Neural cell (in vitro differentiated cells): Measurements from ENCODE around the gene ZNF277. TPM values are rescaled to one million over a fixed set of nuclear protein-coding genes. Genes with fewer than 3 reads are reported as not detected.

Source experiments
- H2AFZ ChIP-seq: fragments of 200-600, 300-800 bp; sonication (generic), shearing (Covaris generic); 2 replicates; pipeline ENCODE4 v1.6.0; 2014; ENCODE audit warnings: low read depth, mild to moderate bottlenecking, antibody characterized with exemption, low read length, moderate library complexity
- H3F3A ChIP-seq: fragments of 200-600 bp; shearing (Covaris generic); 2 replicates; pipeline ENCODE4 v1.6.1; 2016; ENCODE audit warnings: mild to moderate bottlenecking, moderate library complexity, mixed read lengths, antibody characterized with exemption, low read length; ENCODE audit not compliant: insufficient read depth, poor library complexity, severe bottlenecking
- H3K27ac ChIP-seq: fragments of 200-600, 300-800 bp; sonication (generic), shearing (Covaris generic); 2 replicates; pipeline ENCODE4 v1.5.1; 2014; ENCODE audit warnings: mild to moderate bottlenecking, low read length, moderate library complexity
- H3K27me3 ChIP-seq: fragments of 300-800, 200-600 bp; sonication (generic), shearing (Covaris generic); 2 replicates; pipeline ENCODE4 v1.6.0; 2014; ENCODE audit warnings: mild to moderate bottlenecking, low read depth, low read length, moderate library complexity; ENCODE audit not compliant: insufficient read depth
- H3K36me3 ChIP-seq: fragments of 300-800, 200-600 bp; sonication (generic), shearing (Covaris generic); 2 replicates; pipeline ENCODE4 v1.5.1; 2014; ENCODE audit warnings: mild to moderate bottlenecking, antibody characterized with exemption, low read length, moderate library complexity; ENCODE audit not compliant: insufficient read depth
- H3K4me2 ChIP-seq: fragments of 300-800, 200-600 bp; sonication (generic), shearing (Covaris generic); 2 replicates; pipeline ENCODE4 v1.6.0; 2014; ENCODE audit warnings: mild to moderate bottlenecking, low read length
- H3K4me3 ChIP-seq: fragments of 300-800, 200-600 bp; sonication (generic), shearing (Covaris generic); 2 replicates; pipeline ENCODE4 v1.5.1; 2014; ENCODE audit warnings: mild to moderate bottlenecking, low read length, moderate library complexity
- H3K79me2 ChIP-seq: fragments of 200-600 bp; shearing (Covaris generic); replicated peaks from 2 replicates; pipeline ENCODE4 v1.6.0; 2014; ENCODE audit warnings: mild to moderate bottlenecking, low read length, moderate library complexity; ENCODE audit not compliant: insufficient read depth
- H3K9ac ChIP-seq: fragments of 300-800, 200-600 bp; sonication (generic), shearing (Covaris generic); 2 replicates; pipeline ENCODE4 v1.6.1; 2016; ENCODE audit warnings: mild to moderate bottlenecking, low read length, mixed read lengths
- H3K9me2 ChIP-seq: fragments of 200-600 bp; shearing (Covaris generic); 2 replicates; pipeline ENCODE4 v1.6.1; 2016; ENCODE audit warnings: mild to moderate bottlenecking, low read length, mixed read lengths; ENCODE audit not compliant: insufficient read depth
- H3K9me3 ChIP-seq: fragments of 200-600, 300-800 bp; sonication (generic), shearing (Covaris generic); 2 replicates; pipeline ENCODE4 v1.6.1; 2016; ENCODE audit warnings: mild to moderate bottlenecking, mixed run types, low read length, moderate library complexity, mixed read lengths
- H4K20me1 ChIP-seq: fragments of 200-600 bp; shearing (Covaris generic); 2 replicates; pipeline ENCODE4 v1.6.1; 2016; ENCODE audit warnings: mild to moderate bottlenecking, mixed run types; ENCODE audit not compliant: insufficient read depth
- CTCF ChIP-seq: fragments of 450-650 bp; IDR thresholded peaks from 2 replicates; pipeline ENCODE4 v1.5.1; 2014; ENCODE audit warnings: antibody characterized with exemption, mild to moderate bottlenecking, moderate library complexity; ENCODE audit not compliant: poor library complexity, severe bottlenecking
- EP300 ChIP-seq: fragments of 450-650 bp; conservative IDR thresholded peaks from 2 replicates; pipeline ENCODE4 v1.6.1; 2014; ENCODE audit warnings: antibody characterized with exemption, mild to moderate bottlenecking, moderate library complexity; ENCODE audit not compliant: poor library complexity, severe bottlenecking
- EZH2 ChIP-seq: fragments of 200-600, 300-800 bp; shearing (Covaris generic), sonication (generic); IDR thresholded peaks from 2 replicates; pipeline ENCODE4 v1.6.1; 2014; ENCODE audit warnings: antibody characterized with exemption, low read length, borderline replicate concordance, mild to moderate bottlenecking; ENCODE audit not compliant: insufficient read depth, poor library complexity, severe bottlenecking
- MXI1 ChIP-seq: fragments of 450-650 bp; conservative IDR thresholded peaks from 2 replicates; pipeline ENCODE4 v1.6.1; 2014; ENCODE audit warnings: antibody characterized with exemption, mild to moderate bottlenecking; ENCODE audit not compliant: poor library complexity, severe bottlenecking
- POLR2AphosphoS5 ChIP-seq: IDR thresholded peaks from 2 replicates; pipeline ENCODE4 v1.6.1; 2012
- RAD21 ChIP-seq: fragments of 450-650 bp; conservative IDR thresholded peaks from 2 replicates; pipeline ENCODE4 v1.6.1; 2014; ENCODE audit warnings: antibody characterized with exemption, mild to moderate bottlenecking, moderate library complexity
- REST ChIP-seq: IDR thresholded peaks from 2 replicates; pipeline ENCODE4 v1.6.1; 2012; ENCODE audit warnings: borderline replicate concordance
- SMC3 ChIP-seq: fragments of 450-650 bp; conservative IDR thresholded peaks from 2 replicates; pipeline ENCODE4 v1.6.1; 2014; ENCODE audit warnings: antibody characterized with exemption, mild to moderate bottlenecking, moderate library complexity; ENCODE audit not compliant: poor library complexity
- TAF1 ChIP-seq: IDR thresholded peaks from 2 replicates; pipeline ENCODE4 v1.6.1; 2012; ENCODE audit warnings: low read depth
- polyA plus RNA-seq: library from polyadenylated mRNA; depleted of rRNA; stranded (reverse); fragments of >200 nt; gene quantifications from 2 replicates; pipeline ENCODE4 v1.2.3, GENCODE V29; 2014

ZNF277 gene
- polyA plus RNA-seq, 1 donor from 2014 or later: 30.0 TPM

- Histone ChIP-seq H3F3A (no peaks in the 10 kb centered on the region), H3K27ac (no peak overlapping the region), H3K9me3 (no peaks in the 10 kb centered on the region), H4K20me1 (no peaks in the 10 kb centered on the region), H3K36me3 (peaks cover 5% of the 10 kb centered on the region), H3K9me2 (no peaks in the 10 kb centered on the region), H3K9ac (no peak overlapping the region), H3K4me2 (no peak overlapping the region), H3K27me3 (no peaks in the 10 kb centered on the region), H2AFZ (no peak overlapping the region), H3K4me3 (no peak overlapping the region), H3K79me2 (no peaks in the 10 kb centered on the region)
- TF ChIP-seq EZH2: no peak
- TF ChIP-seq POLR2AphosphoS5: no peak
- no peak for TF ChIP-seq REST
These were observed 121.1 kb downstream of the ZNF277 start for GRCh38 chr7:112327566-112327965.

DNA sequence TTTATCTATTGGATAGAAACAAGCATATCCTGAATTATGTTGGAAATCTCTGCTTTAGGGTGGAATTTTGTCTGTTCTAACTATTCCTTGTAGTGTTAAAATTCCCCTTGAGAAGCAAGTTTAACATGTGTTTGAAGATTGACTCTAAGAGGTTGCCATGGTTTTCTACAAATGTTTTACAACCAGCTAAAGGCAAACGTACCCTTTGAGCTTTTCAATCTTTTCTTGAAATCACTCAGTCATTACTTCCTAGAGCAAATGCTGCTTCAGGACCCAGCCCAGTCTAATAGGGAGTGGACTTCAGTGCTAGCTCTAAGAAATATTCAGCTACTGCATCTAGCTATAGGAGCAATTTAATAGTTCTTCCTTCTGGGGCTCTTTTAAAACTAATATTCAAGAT is 125.0 kb downstream of the ZNF277 start:
- Histone ChIP-seq H2AFZ (no peak overlapping the region), H3K9ac (no peak overlapping the region), H3K79me2 (no peaks in the 10 kb centered on the region), H3K27ac (no peak overlapping the region), H3K9me2 (no peaks in the 10 kb centered on the region), H3K27me3 (no peaks in the 10 kb centered on the region), H3K9me3 (no peaks in the 10 kb centered on the region), H3K4me3 (no peak overlapping the region), H4K20me1 (no peaks in the 10 kb centered on the region), H3K4me2 (no peak overlapping the region), H3K36me3 (no peaks in the 10 kb centered on the region), H3F3A (no peaks in the 10 kb centered on the region)
- TF ChIP-seq RAD21 (no peak), MXI1 (no peak), TAF1 (no peak), REST (no peak), SMC3 (no peak), CTCF (no peak), POLR2AphosphoS5 (no peak), EZH2 (no peak), EP300 (no peak)
